ENCODE data around the gene PLD5. TPM values are rescaled to one million over a fixed set of nuclear protein-coding genes. Genes with fewer than 3 reads are reported as not detected.
"Not testable (repeated sequence)": the region's sequence is repeated elsewhere in the genome, so short reads cannot be mapped to it uniquely, and the experiment has no call there.

PLD5 gene
- total RNA-seq, 1 donor from 2014 or later, result 1.0 TPM

GRCh38 chr1:242240077-242240476 is 284.4 kb downstream of the PLD5 start:
- Mint-ChIP-seq H3K9me3 (ENCODE audit: low read depth) (no peaks in the 10 kb centered on the region), H3K4me3 (ENCODE audit: low read depth) (no peak overlapping the region), H3K27ac (no peak overlapping the region), H3K36me3 (ENCODE audit: insufficient read depth) (no peaks in the 10 kb centered on the region), H3K27me3 (peaks cover 4% of the 10 kb centered on the region), H3K4me1 (ENCODE audit: low read depth) (no peaks in the 10 kb centered on the region)
- no peak for TF ChIP-seq CTCF (IDR thresholded peaks at IDR 0.05; ENCODE audit: unreplicated experiment)
- DNase-seq (ENCODE audit: low spot score, unreplicated experiment), result no peak

GRCh38 chr1:242239398-242239797 is 285.1 kb downstream of the PLD5 start:
- no peak overlapping the region for H3K4me3 Mint-ChIP-seq (ENCODE audit: low read depth)
- H3K36me3 Mint-ChIP-seq (ENCODE audit: insufficient read depth), result no peaks in the 10 kb centered on the region
- H3K4me1 Mint-ChIP-seq (ENCODE audit: low read depth), result no peaks in the 10 kb centered on the region
- peaks cover 5% of the 10 kb centered on the region for H3K27me3 Mint-ChIP-seq
- H3K27ac Mint-ChIP-seq, result no peak overlapping the region
- H3K9me3 Mint-ChIP-seq (ENCODE audit: low read depth), result no peaks in the 10 kb centered on the region
- no peak for DNase-seq (ENCODE audit: low spot score, unreplicated experiment)
- TF ChIP-seq CTCF (IDR thresholded peaks at IDR 0.05; ENCODE audit: unreplicated experiment), result no peak

- TF ChIP-seq CTCF (IDR thresholded peaks at IDR 0.05; ENCODE audit: unreplicated experiment), result no peak
- Mint-ChIP-seq H3K4me3 (ENCODE audit: low read depth) (no peak overlapping the region), H3K27ac (no peak overlapping the region), H3K36me3 (ENCODE audit: insufficient read depth) (no peaks in the 10 kb centered on the region), H3K4me1 (ENCODE audit: low read depth) (no peaks in the 10 kb centered on the region), H3K9me3 (ENCODE audit: low read depth) (no peaks in the 10 kb centered on the region), H3K27me3 (peaks cover 13% of the 10 kb centered on the region)
- no peak for DNase-seq (ENCODE audit: low spot score, unreplicated experiment)
Observed at GRCh38 chr1:242237051-242237450, 287.4 kb downstream of the PLD5 start.

- Mint-ChIP-seq H3K4me1 (ENCODE audit: low read depth) (no peaks in the 10 kb centered on the region), H3K27ac (no peak overlapping the region), H3K36me3 (ENCODE audit: insufficient read depth) (no peaks in the 10 kb centered on the region), H3K4me3 (ENCODE audit: low read depth) (no peak overlapping the region), H3K9me3 (ENCODE audit: low read depth) (no peaks in the 10 kb centered on the region), H3K27me3 (peaks cover 6% of the 10 kb centered on the region)
- no peak for TF ChIP-seq CTCF (IDR thresholded peaks at IDR 0.05; ENCODE audit: unreplicated experiment)
- no peak for DNase-seq (ENCODE audit: low spot score, unreplicated experiment)
Observed at GRCh38 chr1:242228991-242229390, 295.5 kb downstream of the PLD5 start.

- H3K4me3 Mint-ChIP-seq (ENCODE audit: low read depth), result no peak overlapping the region
- H3K36me3 Mint-ChIP-seq (ENCODE audit: insufficient read depth), result no peaks in the 10 kb centered on the region
- no peak for TF ChIP-seq CTCF (IDR thresholded peaks at IDR 0.05; ENCODE audit: unreplicated experiment)
- peaks cover 14% of the 10 kb centered on the region for H3K27me3 Mint-ChIP-seq
- no peaks in the 10 kb centered on the region for H3K4me1 Mint-ChIP-seq (ENCODE audit: low read depth)
- no peak for DNase-seq (ENCODE audit: low spot score, unreplicated experiment)
- H3K27ac Mint-ChIP-seq, result no peak overlapping the region
- no peaks in the 10 kb centered on the region for H3K9me3 Mint-ChIP-seq (ENCODE audit: low read depth)
Observed at GRCh38 chr1:242225767-242226573, 298.5 kb downstream of the PLD5 start.

- not testable (repeated sequence) for H3K4me3 Mint-ChIP-seq (ENCODE audit: low read depth); H3K27ac Mint-ChIP-seq; H3K9me3 Mint-ChIP-seq (ENCODE audit: low read depth); H3K36me3 Mint-ChIP-seq (ENCODE audit: insufficient read depth); DNase-seq (ENCODE audit: low spot score, unreplicated experiment); H3K4me1 Mint-ChIP-seq (ENCODE audit: low read depth)
- H3K27me3 Mint-ChIP-seq, result peaks cover 14% of the 10 kb centered on the region
Observed at GRCh38 chr1:242224878-242225766, 299.4 kb downstream of the PLD5 start.

Measured in progenitor cell of endocrine pancreas (in vitro differentiated cells).